Measurements from ENCODE around the gene CFAP92.

DNA sequence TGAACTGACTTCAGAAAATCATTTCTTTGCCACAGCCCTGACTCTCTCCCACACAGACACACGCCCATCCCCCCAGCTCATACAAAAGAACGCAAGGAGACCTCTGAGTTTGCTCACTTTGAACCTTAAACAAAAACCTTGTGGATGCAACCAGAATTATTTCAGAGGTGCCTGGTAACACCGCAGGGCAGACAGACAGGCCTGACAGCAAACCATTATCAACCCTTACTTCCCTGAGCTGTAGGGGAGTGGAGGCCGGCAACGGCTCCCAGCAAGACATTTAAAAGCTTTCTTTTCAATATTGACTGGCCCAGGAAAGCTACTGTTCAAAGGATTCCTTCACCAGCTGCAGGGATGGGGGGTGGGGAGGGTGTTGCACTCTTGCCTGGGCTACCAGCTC lies 5.2 kb upstream of the CFAP92 start:
- TF ChIP-seq, protein P1, sequence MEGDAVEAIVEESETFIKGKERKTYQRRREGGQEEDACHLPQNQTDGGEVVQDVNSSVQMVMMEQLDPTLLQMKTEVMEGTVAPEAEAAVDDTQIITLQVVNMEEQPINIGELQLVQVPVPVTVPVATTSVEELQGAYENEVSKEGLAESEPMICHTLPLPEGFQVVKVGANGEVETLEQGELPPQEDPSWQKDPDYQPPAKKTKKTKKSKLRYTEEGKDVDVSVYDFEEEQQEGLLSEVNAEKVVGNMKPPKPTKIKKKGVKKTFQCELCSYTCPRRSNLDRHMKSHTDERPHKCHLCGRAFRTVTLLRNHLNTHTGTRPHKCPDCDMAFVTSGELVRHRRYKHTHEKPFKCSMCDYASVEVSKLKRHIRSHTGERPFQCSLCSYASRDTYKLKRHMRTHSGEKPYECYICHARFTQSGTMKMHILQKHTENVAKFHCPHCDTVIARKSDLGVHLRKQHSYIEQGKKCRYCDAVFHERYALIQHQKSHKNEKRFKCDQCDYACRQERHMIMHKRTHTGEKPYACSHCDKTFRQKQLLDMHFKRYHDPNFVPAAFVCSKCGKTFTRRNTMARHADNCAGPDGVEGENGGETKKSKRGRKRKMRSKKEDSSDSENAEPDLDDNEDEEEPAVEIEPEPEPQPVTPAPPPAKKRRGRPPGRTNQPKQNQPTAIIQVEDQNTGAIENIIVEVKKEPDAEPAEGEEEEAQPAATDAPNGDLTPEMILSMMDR (IDR thresholded peaks at IDR 0.05; ENCODE audit: low read length), result no peak
- no peak for TF ChIP-seq EZH2 (IDR thresholded peaks at IDR 0.05; ENCODE audit: borderline replicate concordance, low read length)

Measured in OCI-LY1 (cell line).